ENCODE measurements around the gene TNIK.
"Not testable (repeated sequence)": the region's sequence is repeated elsewhere in the genome, so short reads cannot be mapped to it uniquely, and the experiment has no call there.

The TNIK gene

GRCh38 chr3:171453180-171453886, 6.9 kb downstream of the TNIK start:
- Histone ChIP-seq H3K4me1 (ENCODE audit: low read depth, poor library complexity, severe bottlenecking) (no peaks in the 10 kb centered on the region), H2AFZ (ENCODE audit: low read depth) (no peak overlapping the region), H3K4me3 (IDR thresholded peaks at IDR 0.05; ENCODE audit: insufficient read depth, low read depth, low read length) (no peak overlapping the region), H3K79me2 (ENCODE audit: insufficient read depth, low read depth) (no peaks in the 10 kb centered on the region), H4K20me1 (ENCODE audit: insufficient read depth) (no peaks in the 10 kb centered on the region), H3K4me2 (no peak overlapping the region), H3K27me3 (ENCODE audit: insufficient read depth, low read depth) (no peaks in the 10 kb centered on the region), H3K36me3 (ENCODE audit: insufficient read depth) (no peaks in the 10 kb centered on the region), H3K27ac (no peak overlapping the region), H3K9ac (no peak overlapping the region)
- TF ChIP-seq, protein P1, sequence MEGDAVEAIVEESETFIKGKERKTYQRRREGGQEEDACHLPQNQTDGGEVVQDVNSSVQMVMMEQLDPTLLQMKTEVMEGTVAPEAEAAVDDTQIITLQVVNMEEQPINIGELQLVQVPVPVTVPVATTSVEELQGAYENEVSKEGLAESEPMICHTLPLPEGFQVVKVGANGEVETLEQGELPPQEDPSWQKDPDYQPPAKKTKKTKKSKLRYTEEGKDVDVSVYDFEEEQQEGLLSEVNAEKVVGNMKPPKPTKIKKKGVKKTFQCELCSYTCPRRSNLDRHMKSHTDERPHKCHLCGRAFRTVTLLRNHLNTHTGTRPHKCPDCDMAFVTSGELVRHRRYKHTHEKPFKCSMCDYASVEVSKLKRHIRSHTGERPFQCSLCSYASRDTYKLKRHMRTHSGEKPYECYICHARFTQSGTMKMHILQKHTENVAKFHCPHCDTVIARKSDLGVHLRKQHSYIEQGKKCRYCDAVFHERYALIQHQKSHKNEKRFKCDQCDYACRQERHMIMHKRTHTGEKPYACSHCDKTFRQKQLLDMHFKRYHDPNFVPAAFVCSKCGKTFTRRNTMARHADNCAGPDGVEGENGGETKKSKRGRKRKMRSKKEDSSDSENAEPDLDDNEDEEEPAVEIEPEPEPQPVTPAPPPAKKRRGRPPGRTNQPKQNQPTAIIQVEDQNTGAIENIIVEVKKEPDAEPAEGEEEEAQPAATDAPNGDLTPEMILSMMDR (conservative IDR thresholded peaks at IDR 0.05; ENCODE audit: low read depth, low read length), result peak; percentile 32; the same call in 1 of the 2 replicates

DNA sequence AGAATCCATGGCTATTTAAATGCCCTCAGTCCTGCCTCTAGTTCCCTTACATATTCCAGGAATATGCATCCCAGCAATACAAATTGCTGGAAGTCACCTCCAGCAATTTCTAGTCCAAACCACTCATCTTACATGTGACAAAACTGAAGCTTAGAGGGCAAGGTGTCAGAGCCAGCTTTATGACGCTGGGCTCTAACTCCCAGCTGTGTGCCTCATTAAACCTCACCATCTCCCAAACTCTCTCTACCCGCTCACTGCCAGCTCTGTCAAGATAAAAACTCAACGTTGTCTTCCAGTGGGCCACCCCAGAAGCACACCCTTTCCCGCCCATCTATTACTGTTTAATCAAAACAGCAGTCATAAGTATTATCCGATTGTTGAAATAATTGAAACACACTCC, 7.9 kb downstream of the TNIK start:
- no peak overlapping the region for H3K27ac ChIP-seq
- H3K79me2 ChIP-seq (ENCODE audit: insufficient read depth, low read depth), result no peaks in the 10 kb centered on the region
- H3K4me1 ChIP-seq (ENCODE audit: low read depth, poor library complexity, severe bottlenecking), result no peaks in the 10 kb centered on the region
- no peaks in the 10 kb centered on the region for H3K36me3 ChIP-seq (ENCODE audit: insufficient read depth)
- no peaks in the 10 kb centered on the region for H4K20me1 ChIP-seq (ENCODE audit: insufficient read depth)
- no peaks in the 10 kb centered on the region for H3K27me3 ChIP-seq (ENCODE audit: insufficient read depth, low read depth)
- no peak overlapping the region for H3K4me3 ChIP-seq (IDR thresholded peaks at IDR 0.05; ENCODE audit: insufficient read depth, low read depth, low read length)
- H3K4me2 ChIP-seq, result no peak overlapping the region
- no peak overlapping the region for H2AFZ ChIP-seq (ENCODE audit: low read depth)
- TF ChIP-seq, protein P1 (conservative IDR thresholded peaks at IDR 0.05; ENCODE audit: low read depth, low read length), result no peak
- no peak overlapping the region for H3K9ac ChIP-seq

DNA sequence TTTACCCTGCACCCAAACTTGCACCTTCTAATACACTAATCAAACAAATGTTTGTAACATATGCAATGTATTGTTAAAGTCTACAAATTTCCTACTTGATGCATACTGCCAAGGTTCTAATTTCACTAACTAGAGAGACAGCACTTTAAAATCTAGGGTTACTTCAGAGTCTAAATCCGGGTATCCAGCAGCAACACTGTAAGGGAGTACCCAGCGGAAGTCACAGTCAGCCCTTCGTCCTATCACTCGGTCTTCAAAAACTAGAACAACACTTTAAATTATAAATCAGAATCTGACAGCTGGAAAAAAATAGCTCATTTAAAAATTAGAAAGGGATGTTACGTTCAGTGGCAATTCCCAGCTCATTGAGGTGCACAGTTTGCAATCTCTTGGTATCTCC, 8.3 kb downstream of the TNIK start:
- Histone ChIP-seq H3K36me3 (ENCODE audit: insufficient read depth) (no peaks in the 10 kb centered on the region), H2AFZ (ENCODE audit: low read depth) (no peak overlapping the region), H3K79me2 (ENCODE audit: insufficient read depth, low read depth) (no peaks in the 10 kb centered on the region), H4K20me1 (ENCODE audit: insufficient read depth) (no peaks in the 10 kb centered on the region), H3K4me3 (IDR thresholded peaks at IDR 0.05; ENCODE audit: insufficient read depth, low read depth, low read length) (no peak overlapping the region), H3K27ac (no peak overlapping the region), H3K9ac (no peak overlapping the region), H3K27me3 (ENCODE audit: insufficient read depth, low read depth) (no peaks in the 10 kb centered on the region), H3K4me1 (ENCODE audit: low read depth, poor library complexity, severe bottlenecking) (no peaks in the 10 kb centered on the region), H3K4me2 (no peak overlapping the region)
- TF ChIP-seq, protein P1 (conservative IDR thresholded peaks at IDR 0.05; ENCODE audit: low read depth, low read length), result no peak

DNA sequence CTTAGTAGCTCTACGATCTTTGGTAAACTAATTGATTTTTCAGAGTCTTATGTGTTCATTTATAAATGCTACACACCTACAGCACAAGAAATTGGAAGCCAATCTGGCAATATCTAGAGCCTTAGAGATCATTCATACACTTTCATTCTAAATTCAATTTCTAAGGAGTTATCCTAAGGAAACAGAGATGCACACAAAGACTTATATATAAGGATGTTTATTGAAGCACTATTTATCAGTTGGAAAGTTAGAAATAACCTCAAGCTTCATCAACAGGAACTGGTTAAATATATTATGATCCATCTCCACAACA, 12.7 kb downstream of the TNIK start:
- H3K4me1 ChIP-seq (ENCODE audit: low read depth, poor library complexity, severe bottlenecking); H3K9ac ChIP-seq; H3K36me3 ChIP-seq (ENCODE audit: insufficient read depth); H3K27me3 ChIP-seq (ENCODE audit: insufficient read depth, low read depth); H3K4me2 ChIP-seq; H3K27ac ChIP-seq; H3K4me3 ChIP-seq (IDR thresholded peaks at IDR 0.05; ENCODE audit: insufficient read depth, low read depth, low read length); H4K20me1 ChIP-seq (ENCODE audit: insufficient read depth); H2AFZ ChIP-seq (ENCODE audit: low read depth); H3K79me2 ChIP-seq (ENCODE audit: insufficient read depth, low read depth): not testable (repeated sequence)

DNA sequence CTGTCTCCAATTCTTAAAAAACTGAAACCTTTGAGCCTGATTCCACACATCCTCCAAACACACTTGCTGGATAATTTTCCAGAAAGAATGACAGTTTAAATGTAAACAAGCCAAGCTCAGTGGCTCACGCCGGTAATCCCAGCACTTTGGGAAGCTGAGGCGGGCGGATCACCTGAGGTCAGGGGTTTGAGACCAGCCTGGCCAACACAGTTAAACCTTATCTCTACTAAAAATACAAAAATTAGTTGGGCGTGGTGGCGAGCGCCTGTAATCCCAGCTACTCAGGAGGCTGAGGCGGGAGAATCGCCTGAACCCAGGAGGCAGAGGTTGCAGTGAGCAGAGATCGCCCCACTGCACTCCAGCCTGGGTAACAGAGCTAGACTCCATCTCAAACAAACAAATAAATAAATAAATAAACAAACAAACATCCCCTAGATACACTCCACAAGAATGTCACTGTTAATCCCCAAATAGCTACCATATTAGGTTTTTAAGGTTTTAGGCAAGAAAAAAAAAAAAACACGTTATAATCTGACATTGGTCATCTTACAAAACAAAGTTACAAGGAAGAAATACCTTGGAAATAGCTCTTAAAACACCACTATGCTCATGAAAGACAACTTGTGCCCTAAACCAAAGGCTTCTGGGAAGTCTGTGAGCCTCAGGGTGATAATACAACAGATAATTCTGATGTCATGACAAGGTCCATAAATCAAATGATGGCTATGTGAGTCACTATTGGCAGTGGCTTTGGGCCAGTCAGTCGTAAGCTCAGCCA, 13.2 kb downstream of the TNIK start:
- Histone ChIP-seq H3K4me3 (IDR thresholded peaks at IDR 0.05; ENCODE audit: insufficient read depth, low read depth, low read length) (no peak overlapping the region), H3K36me3 (ENCODE audit: insufficient read depth) (no peaks in the 10 kb centered on the region), H3K27me3 (ENCODE audit: insufficient read depth, low read depth) (no peaks in the 10 kb centered on the region), H2AFZ (ENCODE audit: low read depth) (no peak overlapping the region), H3K4me2 (no peak overlapping the region), H3K79me2 (ENCODE audit: insufficient read depth, low read depth) (no peaks in the 10 kb centered on the region), H3K9ac (no peak overlapping the region), H3K27ac (no peak overlapping the region), H3K4me1 (ENCODE audit: low read depth, poor library complexity, severe bottlenecking) (no peaks in the 10 kb centered on the region), H4K20me1 (ENCODE audit: insufficient read depth) (no peaks in the 10 kb centered on the region)
- TF ChIP-seq, protein P1 (conservative IDR thresholded peaks at IDR 0.05; ENCODE audit: low read depth, low read length), result no peak
